Adipocyte (in vitro differentiated cells): Measurements from ENCODE around the gene REC114.
A peak's percentile ranks its signal among the peaks of the same experiment; 100 is the strongest.

ENCODE experiments used
- DNase-seq: peaks from one replicate; pipeline ENCODE4 v3.0.0-alpha.2; 2015; ENCODE audit warnings: low read depth
- H3K27me3 ChIP-seq: replicated peaks from 2 replicates; pipeline ENCODE4 v1.7.0; 2013; ENCODE audit warnings: mild to moderate bottlenecking, low read length, moderate library complexity; ENCODE audit not compliant: control insufficient read depth, insufficient read depth
- H3K36me3 ChIP-seq: 2 replicates; pipeline ENCODE4 v1.7.0; 2013; ENCODE audit warnings: low read length, mild to moderate bottlenecking, moderate library complexity; ENCODE audit not compliant: control insufficient read depth, insufficient read depth, severe bottlenecking
- H3K4me1 ChIP-seq: 2 replicates; pipeline ENCODE4 v1.7.0; 2013; ENCODE audit warnings: mild to moderate bottlenecking, low read length, moderate library complexity; ENCODE audit not compliant: control insufficient read depth, insufficient read depth
- H3K4me3 ChIP-seq: 2 replicates; pipeline ENCODE4 v1.7.0; 2013; ENCODE audit warnings: mild to moderate bottlenecking, low read length, moderate library complexity
- H3K9ac ChIP-seq: 2 replicates; pipeline ENCODE4 v1.7.0; 2013; ENCODE audit warnings: mild to moderate bottlenecking, low read length, moderate library complexity
- H3K9me3 ChIP-seq: 2 replicates; pipeline ENCODE4 v1.7.0; 2013; ENCODE audit warnings: mild to moderate bottlenecking, low read length, moderate library complexity; ENCODE audit not compliant: control insufficient read depth

The REC114 gene

GRCh38 chr15:73493922-73494321 lies 51.0 kb downstream of the REC114 start:
- no peaks in the 10 kb centered on the region for H3K27me3 ChIP-seq
- no peaks in the 10 kb centered on the region for H3K9me3 ChIP-seq
- DNase-seq: no peak
- H3K4me1 ChIP-seq: no peaks in the 10 kb centered on the region
- H3K4me3 ChIP-seq: no peak overlapping the region
- no peaks in the 10 kb centered on the region for H3K36me3 ChIP-seq
- H3K9ac ChIP-seq: no peak overlapping the region

GRCh38 chr15:73495181-73495580 lies 52.2 kb downstream of the REC114 start:
- peak; percentile 52 for DNase-seq
- Histone ChIP-seq H3K4me3 (no peak overlapping the region), H3K9me3 (no peaks in the 10 kb centered on the region), H3K4me1 (no peaks in the 10 kb centered on the region), H3K9ac (no peak overlapping the region), H3K27me3 (no peaks in the 10 kb centered on the region), H3K36me3 (no peaks in the 10 kb centered on the region)

DNA sequence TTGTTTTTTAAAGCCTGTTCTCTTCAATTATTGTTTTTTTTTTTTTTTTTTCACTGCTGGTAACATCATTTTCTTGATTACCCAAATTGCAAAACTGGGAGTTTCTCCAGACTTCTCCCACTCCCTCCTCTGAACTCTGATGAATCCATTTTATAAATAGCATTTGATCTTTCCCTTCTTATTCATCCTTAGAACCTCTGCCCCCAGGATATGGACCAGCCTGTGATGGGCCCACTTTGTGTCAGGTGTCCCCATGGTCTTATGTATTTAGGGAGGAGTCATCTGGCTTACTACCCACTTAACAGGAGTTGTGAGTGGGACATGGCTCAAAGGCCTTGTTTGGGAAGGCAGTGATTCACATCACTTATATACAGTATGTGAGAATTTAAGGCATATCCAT lies 57.7 kb downstream of the REC114 start:
- Histone ChIP-seq H3K4me1 (no peaks in the 10 kb centered on the region), H3K36me3 (no peaks in the 10 kb centered on the region), H3K4me3 (no peak overlapping the region), H3K27me3 (no peaks in the 10 kb centered on the region), H3K9ac (no peak overlapping the region), H3K9me3 (no peaks in the 10 kb centered on the region)
- no peak for DNase-seq

DNA sequence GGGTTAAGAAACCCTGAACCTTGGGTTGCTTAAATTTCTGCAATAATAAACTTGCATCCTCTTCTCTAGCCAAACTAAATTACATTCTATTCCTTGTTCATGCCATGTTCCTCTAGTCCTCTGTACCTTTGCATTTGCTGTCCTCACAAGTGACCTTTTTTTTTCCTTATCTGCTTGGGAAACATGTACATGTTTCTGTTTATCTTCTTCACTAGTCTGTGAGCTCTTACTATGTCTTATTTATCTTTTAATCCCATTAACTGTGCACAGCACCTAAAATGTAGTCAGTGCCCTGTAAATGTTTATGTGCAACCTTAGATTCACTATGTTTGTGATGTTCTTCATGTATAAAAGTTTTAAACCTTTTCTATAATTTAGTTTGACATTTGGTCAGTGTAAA lies 61.9 kb downstream of the REC114 start:
- no peaks in the 10 kb centered on the region for H3K4me1 ChIP-seq
- DNase-seq: no peak
- H3K9me3 ChIP-seq: no peaks in the 10 kb centered on the region
- no peak overlapping the region for H3K9ac ChIP-seq
- no peaks in the 10 kb centered on the region for H3K27me3 ChIP-seq
- no peak overlapping the region for H3K4me3 ChIP-seq
- H3K36me3 ChIP-seq: no peaks in the 10 kb centered on the region

DNA sequence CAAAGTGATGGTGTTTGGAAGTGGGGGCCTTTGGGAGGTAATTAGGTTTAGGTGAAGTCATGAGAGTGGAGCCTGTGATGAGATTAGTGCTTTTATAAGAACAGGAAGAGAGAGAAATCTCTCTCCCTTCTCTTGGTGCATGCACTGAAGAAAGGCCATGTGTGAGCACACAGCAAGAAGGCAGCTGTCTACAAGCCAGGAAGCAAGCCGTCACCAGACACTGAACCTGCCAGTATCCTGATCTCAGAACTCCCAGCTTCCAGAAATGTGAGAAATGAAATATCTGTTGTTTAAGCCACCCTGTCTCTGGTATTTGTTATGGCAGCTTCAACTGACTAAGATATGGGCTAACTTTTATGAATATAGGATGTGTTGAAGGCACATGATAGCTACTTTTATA lies 72.6 kb downstream of the REC114 start:
- Histone ChIP-seq H3K9ac (no peak overlapping the region), H3K27me3 (no peaks in the 10 kb centered on the region), H3K4me3 (no peak overlapping the region), H3K4me1 (no peaks in the 10 kb centered on the region), H3K9me3 (peaks cover 3% of the 10 kb centered on the region), H3K36me3 (no peaks in the 10 kb centered on the region)
- no peak for DNase-seq

GRCh38 chr15:73517566-73517965 lies 74.6 kb downstream of the REC114 start:
- Histone ChIP-seq H3K9me3 (peaks cover 3% of the 10 kb centered on the region), H3K4me1 (no peaks in the 10 kb centered on the region), H3K36me3 (no peaks in the 10 kb centered on the region), H3K4me3 (no peak overlapping the region), H3K27me3 (no peaks in the 10 kb centered on the region), H3K9ac (no peak overlapping the region)
- DNase-seq: no peak

GRCh38 chr15:73518180-73518862 lies 75.4 kb downstream of the REC114 start:
- no peaks in the 10 kb centered on the region for H3K27me3 ChIP-seq
- no peak overlapping the region for H3K4me3 ChIP-seq
- H3K4me1 ChIP-seq: no peaks in the 10 kb centered on the region
- DNase-seq: no peak
- H3K36me3 ChIP-seq: no peaks in the 10 kb centered on the region
- H3K9me3 ChIP-seq: peaks cover 3% of the 10 kb centered on the region
- no peak overlapping the region for H3K9ac ChIP-seq

GRCh38 chr15:73518876-73519733 lies 76.1 kb downstream of the REC114 start:
- Histone ChIP-seq H3K27me3 (no peaks in the 10 kb centered on the region), H3K9me3 (peaks cover 3% of the 10 kb centered on the region), H3K36me3 (no peaks in the 10 kb centered on the region), H3K4me3 (no peak overlapping the region), H3K9ac (no peak overlapping the region), H3K4me1 (no peaks in the 10 kb centered on the region)
- DNase-seq: no peak

- no peak for DNase-seq
- Histone ChIP-seq H3K36me3 (no peaks in the 10 kb centered on the region), H3K9me3 (peaks cover 3% of the 10 kb centered on the region), H3K27me3 (no peaks in the 10 kb centered on the region), H3K4me3 (no peak overlapping the region), H3K4me1 (no peaks in the 10 kb centered on the region), H3K9ac (no peak overlapping the region)
Observed at GRCh38 chr15:73522011-73522410, 79.0 kb downstream of the REC114 start.

DNA sequence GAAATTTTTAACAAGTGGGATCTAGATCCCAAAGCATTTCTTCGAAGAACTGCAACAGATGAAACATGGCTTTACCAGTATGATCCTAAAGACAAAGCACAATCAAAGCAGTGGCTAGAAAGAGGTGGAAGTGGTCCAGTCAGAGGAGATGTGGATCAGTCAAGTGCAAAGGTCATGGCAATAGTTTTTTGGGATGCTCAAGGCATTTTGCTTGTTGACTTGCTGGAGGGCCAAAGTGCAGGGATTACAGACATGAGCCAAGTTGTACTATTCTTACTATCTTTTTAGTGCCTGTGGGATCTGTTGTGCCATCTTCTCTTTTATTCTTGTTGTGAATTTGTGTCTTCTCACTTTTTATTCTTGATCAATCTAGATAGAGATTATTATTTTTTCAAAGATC lies 82.0 kb downstream of the REC114 start:
- H3K4me1 ChIP-seq: no peaks in the 10 kb centered on the region
- no peaks in the 10 kb centered on the region for H3K27me3 ChIP-seq
- H3K4me3 ChIP-seq: no peak overlapping the region
- no peak overlapping the region for H3K9ac ChIP-seq
- no peak for DNase-seq
- no peaks in the 10 kb centered on the region for H3K9me3 ChIP-seq
- no peaks in the 10 kb centered on the region for H3K36me3 ChIP-seq

- no peaks in the 10 kb centered on the region for H3K36me3 ChIP-seq
- no peaks in the 10 kb centered on the region for H3K9me3 ChIP-seq
- H3K9ac ChIP-seq: no peak overlapping the region
- no peaks in the 10 kb centered on the region for H3K4me1 ChIP-seq
- no peak overlapping the region for H3K4me3 ChIP-seq
- H3K27me3 ChIP-seq: no peaks in the 10 kb centered on the region
- DNase-seq: no peak
Observed at GRCh38 chr15:73527598-73527997, 84.6 kb downstream of the REC114 start.
